KMS-11 (cell line): ENCODE measurements around the gene COL18A1.

Source experiments
- H2AFZ ChIP-seq: fragments of 200-600 bp; sonication (generic); 2 replicates; pipeline ENCODE4 v1.6.1; 2016; ENCODE audit warnings: antibody characterized with exemption, mixed run types, low read depth
- H3K27ac ChIP-seq: fragments of 200-600 bp; sonication (generic); 2 replicates; pipeline ENCODE4 v1.6.1; 2016; ENCODE audit warnings: mild to moderate bottlenecking, mixed run types
- H3K27me3 ChIP-seq: fragments of 200-600 bp; sonication (generic); 2 replicates; pipeline ENCODE4 v1.6.1; 2017; ENCODE audit warnings: mild to moderate bottlenecking, low read depth, mixed run types, moderate library complexity; ENCODE audit not compliant: insufficient read depth
- H3K36me3 ChIP-seq: fragments of 200-600 bp; sonication (generic); 2 replicates; pipeline ENCODE4 v1.6.1; 2017; ENCODE audit warnings: mild to moderate bottlenecking, mixed run types; ENCODE audit not compliant: insufficient read depth
- H3K4me1 ChIP-seq: fragments of 200-600 bp; sonication (generic); 2 replicates; pipeline ENCODE4 v1.6.1; 2016; ENCODE audit warnings: mild to moderate bottlenecking, low read depth, mixed run types; ENCODE audit not compliant: poor library complexity, severe bottlenecking
- H3K4me2 ChIP-seq: fragments of 200-600 bp; sonication (generic); 2 replicates; pipeline ENCODE4 v1.7.0; 2016; ENCODE audit warnings: mild to moderate bottlenecking, mixed run types
- H3K4me3 ChIP-seq: fragments of 200-600 bp; sonication (generic); IDR thresholded peaks from 2 replicates; pipeline ENCODE4 v1.6.1; 2017; ENCODE audit warnings: low read depth, low read length, mixed read lengths; ENCODE audit not compliant: insufficient read depth
- H3K79me2 ChIP-seq: fragments of 200-600 bp; sonication (generic); 2 replicates; pipeline ENCODE4 v1.6.1; 2016; ENCODE audit warnings: low read depth, mixed run types; ENCODE audit not compliant: insufficient read depth
- H3K9ac ChIP-seq: fragments of 200-600 bp; sonication (generic); 2 replicates; pipeline ENCODE4 v1.6.1; 2016; ENCODE audit warnings: mild to moderate bottlenecking, mixed run types
- H4K20me1 ChIP-seq: fragments of 200-600 bp; sonication (generic); 2 replicates; pipeline ENCODE4 v1.6.1; 2016; ENCODE audit warnings: mild to moderate bottlenecking, mixed run types; ENCODE audit not compliant: insufficient read depth
- TF ChIP-seq, protein P1 (sequence below): fragments of 200-600 bp; sonication (generic); conservative IDR thresholded peaks from 2 replicates; pipeline ENCODE4 v1.6.1; 2017; ENCODE audit warnings: low read depth, mild to moderate bottlenecking, antibody characterized with exemption, low read length, moderate library complexity, mixed read lengths

The COL18A1 gene

DNA sequence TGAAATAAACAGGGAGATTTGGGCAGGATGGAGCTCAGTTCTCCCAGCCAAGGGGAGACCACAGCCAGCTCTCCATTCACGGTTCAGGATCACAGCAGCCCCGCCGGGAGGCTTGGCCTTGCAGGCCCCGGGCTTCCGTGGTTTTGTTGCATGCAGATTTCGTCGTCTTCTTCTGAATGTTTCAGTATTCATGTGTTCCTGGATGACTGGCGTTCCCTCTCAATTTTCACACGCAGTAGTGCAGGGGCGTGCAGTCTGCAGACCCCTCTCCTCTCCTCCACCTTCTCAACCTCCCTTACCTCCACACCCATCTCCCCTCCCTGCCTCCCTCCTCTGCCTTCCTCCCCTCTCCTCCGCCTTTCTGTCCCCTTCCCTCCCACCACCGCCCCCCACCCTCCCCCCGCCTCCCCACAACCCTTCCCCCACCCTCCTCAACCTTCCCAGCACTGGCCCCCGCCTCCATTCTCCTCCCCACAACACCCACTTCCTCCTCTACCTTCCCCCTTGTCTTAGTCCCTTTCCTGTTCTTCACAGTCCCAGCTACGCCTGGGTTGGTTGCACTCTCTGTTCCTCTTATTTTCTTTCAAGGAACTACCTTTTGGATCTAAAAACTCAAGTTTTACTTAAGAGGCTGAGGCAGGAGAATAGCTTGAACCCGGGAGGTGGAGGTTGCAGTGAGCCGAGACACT lies 145.7 kb downstream of the COL18A1 start:
- no peaks in the 10 kb centered on the region for H3K36me3 ChIP-seq
- H3K27me3 ChIP-seq = peaks cover 35% of the 10 kb centered on the region; the same call in 1 of the 2 replicates
- TF ChIP-seq, protein P1, sequence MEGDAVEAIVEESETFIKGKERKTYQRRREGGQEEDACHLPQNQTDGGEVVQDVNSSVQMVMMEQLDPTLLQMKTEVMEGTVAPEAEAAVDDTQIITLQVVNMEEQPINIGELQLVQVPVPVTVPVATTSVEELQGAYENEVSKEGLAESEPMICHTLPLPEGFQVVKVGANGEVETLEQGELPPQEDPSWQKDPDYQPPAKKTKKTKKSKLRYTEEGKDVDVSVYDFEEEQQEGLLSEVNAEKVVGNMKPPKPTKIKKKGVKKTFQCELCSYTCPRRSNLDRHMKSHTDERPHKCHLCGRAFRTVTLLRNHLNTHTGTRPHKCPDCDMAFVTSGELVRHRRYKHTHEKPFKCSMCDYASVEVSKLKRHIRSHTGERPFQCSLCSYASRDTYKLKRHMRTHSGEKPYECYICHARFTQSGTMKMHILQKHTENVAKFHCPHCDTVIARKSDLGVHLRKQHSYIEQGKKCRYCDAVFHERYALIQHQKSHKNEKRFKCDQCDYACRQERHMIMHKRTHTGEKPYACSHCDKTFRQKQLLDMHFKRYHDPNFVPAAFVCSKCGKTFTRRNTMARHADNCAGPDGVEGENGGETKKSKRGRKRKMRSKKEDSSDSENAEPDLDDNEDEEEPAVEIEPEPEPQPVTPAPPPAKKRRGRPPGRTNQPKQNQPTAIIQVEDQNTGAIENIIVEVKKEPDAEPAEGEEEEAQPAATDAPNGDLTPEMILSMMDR = no peak
- H2AFZ ChIP-seq = no peak overlapping the region
- peaks cover 6% of the 10 kb centered on the region for H3K4me1 ChIP-seq
- H3K9ac ChIP-seq = no peak overlapping the region
- no peak overlapping the region for H3K4me3 ChIP-seq
- H3K27ac ChIP-seq = no peak overlapping the region
- H4K20me1 ChIP-seq = no peaks in the 10 kb centered on the region
- H3K79me2 ChIP-seq = no peaks in the 10 kb centered on the region
- H3K4me2 ChIP-seq = no peak overlapping the region

DNA sequence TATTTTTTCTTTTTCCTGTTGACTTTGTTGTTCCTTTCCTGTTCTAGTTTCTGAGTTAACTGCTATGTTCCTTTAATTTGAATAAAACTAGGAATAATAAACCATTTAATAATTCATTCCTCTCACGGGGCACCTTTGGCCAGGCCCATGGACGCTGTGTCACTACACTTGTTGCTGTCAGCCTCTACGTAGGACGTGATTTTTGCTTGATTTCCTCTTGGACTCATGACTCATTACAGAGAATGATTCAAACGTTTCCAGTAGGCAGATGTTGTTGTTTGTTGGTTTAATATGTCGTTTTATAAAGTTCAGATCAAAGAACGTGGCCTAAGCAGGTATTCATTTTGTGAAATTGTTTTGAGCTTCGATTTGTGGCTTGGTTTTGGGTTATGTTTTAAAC lies 146.4 kb downstream of the COL18A1 start:
- Histone ChIP-seq H3K4me2 (no peak overlapping the region), H3K9ac (no peak overlapping the region), H3K27me3 (peaks cover 35% of the 10 kb centered on the region; the same call in 1 of the 2 replicates), H3K79me2 (no peaks in the 10 kb centered on the region), H2AFZ (no peak overlapping the region), H3K4me1 (peaks cover 6% of the 10 kb centered on the region), H3K27ac (no peak overlapping the region), H3K4me3 (no peak overlapping the region), H4K20me1 (no peaks in the 10 kb centered on the region), H3K36me3 (no peaks in the 10 kb centered on the region)
- TF ChIP-seq, protein P1 = no peak

GRCh38 chr21:45551783-45552695 lies 147.1 kb downstream of the COL18A1 start:
- Histone ChIP-seq H3K4me1 (peaks cover 6% of the 10 kb centered on the region), H3K27me3 (peaks cover 33% of the 10 kb centered on the region; the same call in 1 of the 2 replicates), H3K4me2 (no peak overlapping the region), H3K27ac (no peak overlapping the region), H4K20me1 (no peaks in the 10 kb centered on the region), H3K36me3 (no peaks in the 10 kb centered on the region), H2AFZ (no peak overlapping the region), H3K79me2 (no peaks in the 10 kb centered on the region), H3K4me3 (no peak overlapping the region), H3K9ac (no peak overlapping the region)
- TF ChIP-seq, protein P1 = no peak

GRCh38 chr21:45552696-45553391 lies 147.9 kb downstream of the COL18A1 start:
- no peak overlapping the region for H3K4me2 ChIP-seq
- no peaks in the 10 kb centered on the region for H4K20me1 ChIP-seq

More at GRCh38 chr21:45552696-45553391, 147.9 kb downstream of the COL18A1 start:
- peaks cover 6% of the 10 kb centered on the region for H3K4me1 ChIP-seq
- H3K36me3 ChIP-seq = no peaks in the 10 kb centered on the region
- TF ChIP-seq, protein P1 = no peak
- H3K27me3 ChIP-seq = peaks cover 29% of the 10 kb centered on the region; the same call in 1 of the 2 replicates
- no peak overlapping the region for H3K27ac ChIP-seq
- H2AFZ ChIP-seq = no peak overlapping the region
- no peak overlapping the region for H3K4me3 ChIP-seq
- no peak overlapping the region for H3K9ac ChIP-seq
- H3K79me2 ChIP-seq = no peaks in the 10 kb centered on the region
